Activated naive CD4-positive, alpha-beta T cell treated with anti-CD3 and anti-CD28 coated beads, Interleukin-2, amount 50 U/mL, for 24 hours (primary cell): ENCODE data around the gene REEP3.

ENCODE experiments used
- H3K27ac Mint-ChIP-seq: one replicate; pipeline ENCODE4 v1.8.0; 2021; ENCODE audit warnings: mild to moderate bottlenecking, mixed read lengths
- H3K27me3 Mint-ChIP-seq: one replicate; pipeline ENCODE4 v1.8.0; 2021; ENCODE audit warnings: mixed read lengths
- H3K36me3 Mint-ChIP-seq: one replicate; pipeline ENCODE4 v1.8.0; 2021; ENCODE audit warnings: mixed read lengths
- H3K4me1 Mint-ChIP-seq: one replicate; pipeline ENCODE4 v1.8.0; 2021; ENCODE audit warnings: mixed read lengths
- H3K4me3 Mint-ChIP-seq: one replicate; pipeline ENCODE4 v1.8.0; 2021; ENCODE audit warnings: mild to moderate bottlenecking, mixed read lengths
- H3K9me3 Mint-ChIP-seq: one replicate; pipeline ENCODE4 v1.8.0; 2021; ENCODE audit warnings: mixed read lengths

REEP3 gene

DNA sequence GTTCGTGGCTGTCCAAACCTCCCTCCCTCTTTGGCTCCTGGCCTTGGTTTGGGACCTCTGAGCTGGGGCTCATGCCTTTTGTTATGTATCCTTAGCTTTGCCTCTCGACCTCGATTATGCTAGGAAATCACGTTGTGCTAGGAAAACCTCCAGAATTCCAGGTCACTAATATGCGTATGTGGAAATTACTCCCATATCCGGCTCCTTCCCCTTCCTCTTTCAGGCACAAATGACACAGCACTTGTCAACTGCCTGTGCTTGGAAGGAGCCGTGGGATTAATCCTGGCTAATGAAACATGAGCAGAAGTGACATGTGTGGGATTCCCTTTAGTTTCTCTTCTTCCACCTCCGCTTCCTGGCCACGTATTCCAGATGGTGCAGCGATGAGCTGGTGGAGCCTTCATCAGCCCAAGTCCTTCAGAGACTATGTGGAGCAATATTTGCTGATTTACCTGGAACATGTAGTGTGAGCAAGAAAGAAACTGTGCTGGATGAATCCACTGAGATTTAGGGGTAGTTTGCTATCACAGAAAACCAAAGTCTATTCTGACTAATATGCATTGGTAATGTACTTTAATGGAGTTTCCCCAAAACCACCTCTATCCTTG lies 149.2 kb downstream of the REEP3 start:
- no peaks in the 10 kb centered on the region for H3K36me3 Mint-ChIP-seq
- H3K27me3 Mint-ChIP-seq: peaks cover 2% of the 10 kb centered on the region
- no peak overlapping the region for H3K4me3 Mint-ChIP-seq
- no peak overlapping the region for H3K27ac Mint-ChIP-seq
- H3K9me3 Mint-ChIP-seq: no peaks in the 10 kb centered on the region
- H3K4me1 Mint-ChIP-seq: no peaks in the 10 kb centered on the region

DNA sequence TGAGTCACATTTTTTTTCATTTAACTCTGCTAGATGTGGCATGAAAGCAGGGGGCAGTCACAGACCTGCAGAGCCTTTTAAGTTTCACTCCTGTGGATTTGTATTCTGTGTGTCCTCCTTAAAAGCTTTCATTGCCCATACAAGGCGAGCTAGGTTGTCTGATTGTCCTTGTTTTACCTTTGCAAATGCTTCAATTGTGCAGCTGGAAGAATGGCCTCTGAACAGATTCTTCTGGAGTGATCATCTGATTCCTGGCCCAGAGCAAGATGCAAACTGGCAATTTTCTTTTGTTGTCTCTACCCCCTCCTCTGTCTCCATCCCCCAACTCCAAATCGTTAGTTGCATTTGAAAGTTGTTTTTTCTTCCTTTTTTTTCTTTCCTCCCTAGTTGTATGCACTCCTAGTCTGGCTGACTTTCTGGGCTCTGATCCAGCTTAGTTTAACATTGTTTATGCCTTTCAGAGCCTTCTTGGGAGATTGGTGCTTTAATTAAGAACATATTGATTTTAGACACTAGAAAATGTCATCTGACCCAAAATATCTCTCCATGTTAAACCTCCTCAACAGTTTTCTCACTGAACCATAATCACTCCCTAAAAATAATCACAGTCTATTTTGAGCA lies 150.2 kb downstream of the REEP3 start:
- H3K9me3 Mint-ChIP-seq: no peaks in the 10 kb centered on the region
- no peak overlapping the region for H3K4me3 Mint-ChIP-seq

DNA sequence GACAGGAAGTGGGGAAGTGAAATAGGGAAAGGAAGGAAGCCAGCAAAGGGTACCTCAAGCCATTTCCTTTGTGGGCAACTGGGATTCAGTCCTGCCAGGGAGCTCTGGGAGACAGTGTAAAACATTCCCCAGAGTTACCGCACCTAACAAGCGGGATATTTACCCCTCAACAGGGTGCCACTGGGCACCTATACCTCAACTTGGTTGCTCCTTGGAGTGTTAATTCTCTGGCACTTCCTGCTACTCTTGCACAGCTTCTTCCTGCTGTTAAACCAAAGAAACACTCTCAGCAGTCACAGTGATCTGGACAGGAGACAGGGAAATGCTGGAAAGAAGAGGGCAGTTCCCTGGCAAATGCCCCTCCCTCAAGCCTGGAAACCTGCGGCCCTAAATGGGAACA lies 151.3 kb downstream of the REEP3 start:
- no peaks in the 10 kb centered on the region for H3K36me3 Mint-ChIP-seq
- H3K4me1 Mint-ChIP-seq: no peaks in the 10 kb centered on the region
- no peak overlapping the region for H3K27ac Mint-ChIP-seq
- H3K9me3 Mint-ChIP-seq: no peaks in the 10 kb centered on the region
- no peak overlapping the region for H3K4me3 Mint-ChIP-seq
- H3K27me3 Mint-ChIP-seq: peaks cover 2% of the 10 kb centered on the region

More for the DNA sequence above, 150.2 kb downstream of the REEP3 start:
- Mint-ChIP-seq H3K27ac (no peak overlapping the region), H3K36me3 (no peaks in the 10 kb centered on the region), H3K4me1 (no peaks in the 10 kb centered on the region), H3K27me3 (peaks cover 2% of the 10 kb centered on the region)

DNA sequence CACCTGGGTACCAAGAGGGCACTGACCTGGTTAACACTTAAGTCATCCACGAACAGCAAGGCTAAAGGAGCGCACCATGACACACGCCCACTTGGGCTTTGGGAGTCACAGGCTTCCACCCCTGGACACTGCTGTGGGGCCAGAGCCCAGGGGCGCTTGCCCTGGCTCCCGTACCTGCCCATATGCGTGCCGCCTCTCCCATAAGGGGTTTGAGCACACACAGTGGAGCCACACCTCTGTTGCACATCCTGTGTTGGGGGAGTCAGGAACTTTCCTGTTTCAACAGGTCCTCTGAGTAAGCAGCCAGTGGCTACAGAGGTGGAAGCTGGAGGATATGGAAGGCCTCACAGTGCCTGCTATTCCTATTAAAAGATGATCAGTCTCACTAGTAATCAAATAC lies 152.0 kb downstream of the REEP3 start:
- Mint-ChIP-seq H3K9me3 (no peaks in the 10 kb centered on the region), H3K27ac (no peak overlapping the region), H3K27me3 (peaks cover 2% of the 10 kb centered on the region), H3K36me3 (no peaks in the 10 kb centered on the region), H3K4me1 (no peaks in the 10 kb centered on the region), H3K4me3 (no peak overlapping the region)

- Mint-ChIP-seq H3K9me3 (no peaks in the 10 kb centered on the region), H3K36me3 (no peaks in the 10 kb centered on the region), H3K27me3 (peaks cover 3% of the 10 kb centered on the region), H3K27ac (no peak overlapping the region), H3K4me1 (no peaks in the 10 kb centered on the region), H3K4me3 (no peak overlapping the region)
These were observed 152.6 kb downstream of the REEP3 start for GRCh38 chr10:63673846-63674245.
